ENCODE data around the gene RABGAP1L.

DNA sequence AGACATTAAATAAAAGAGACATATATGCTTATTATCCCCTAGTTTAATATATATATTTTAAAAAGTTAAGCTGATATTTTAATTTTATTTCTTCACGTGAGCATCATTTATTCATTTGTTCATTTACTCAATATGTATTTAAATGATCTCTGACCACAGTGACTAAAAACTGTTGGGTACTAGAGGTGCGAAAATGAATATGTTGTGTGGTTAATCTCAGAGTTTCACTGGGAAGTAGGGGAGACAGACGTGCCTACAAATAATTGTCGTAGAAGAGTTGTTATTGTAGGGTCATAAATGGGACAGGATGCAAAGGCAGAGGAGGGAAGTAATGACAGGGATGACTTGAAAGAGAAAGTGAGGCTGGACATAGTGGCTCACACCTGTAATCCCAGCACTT, 627.4 kb downstream of the RABGAP1L start:
- TF ChIP-seq, protein P1, sequence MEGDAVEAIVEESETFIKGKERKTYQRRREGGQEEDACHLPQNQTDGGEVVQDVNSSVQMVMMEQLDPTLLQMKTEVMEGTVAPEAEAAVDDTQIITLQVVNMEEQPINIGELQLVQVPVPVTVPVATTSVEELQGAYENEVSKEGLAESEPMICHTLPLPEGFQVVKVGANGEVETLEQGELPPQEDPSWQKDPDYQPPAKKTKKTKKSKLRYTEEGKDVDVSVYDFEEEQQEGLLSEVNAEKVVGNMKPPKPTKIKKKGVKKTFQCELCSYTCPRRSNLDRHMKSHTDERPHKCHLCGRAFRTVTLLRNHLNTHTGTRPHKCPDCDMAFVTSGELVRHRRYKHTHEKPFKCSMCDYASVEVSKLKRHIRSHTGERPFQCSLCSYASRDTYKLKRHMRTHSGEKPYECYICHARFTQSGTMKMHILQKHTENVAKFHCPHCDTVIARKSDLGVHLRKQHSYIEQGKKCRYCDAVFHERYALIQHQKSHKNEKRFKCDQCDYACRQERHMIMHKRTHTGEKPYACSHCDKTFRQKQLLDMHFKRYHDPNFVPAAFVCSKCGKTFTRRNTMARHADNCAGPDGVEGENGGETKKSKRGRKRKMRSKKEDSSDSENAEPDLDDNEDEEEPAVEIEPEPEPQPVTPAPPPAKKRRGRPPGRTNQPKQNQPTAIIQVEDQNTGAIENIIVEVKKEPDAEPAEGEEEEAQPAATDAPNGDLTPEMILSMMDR (IDR thresholded peaks at IDR 0.05): no peak
- no peak for TF ChIP-seq EZH2 (IDR thresholded peaks at IDR 0.05)
- no peak for TF ChIP-seq EZH2phosphoT487 (IDR thresholded peaks at IDR 0.05)
